Activated T-helper 2 cell treated with anti-CD3 and anti-CD28 coated beads, Interferon-gamma antibody, Interleukin-2, Interleukin-4, amounts not matched to agents 10 μg/mL and 5 μg/mL and 100 μg/mL, durations not matched to agents 14 hours and 24 hours and 36 hours (primary cell): Measurements from ENCODE around the gene FGD1. TPM values are rescaled to one million over a fixed set of nuclear protein-coding genes. Genes with fewer than 3 reads are reported as not detected.
A peak's percentile ranks its signal among the peaks of the same experiment; 100 is the strongest.

ENCODE experiments used
- DNase-seq: peaks from one replicate; pipeline ENCODE4 v3.0.0; 2021; ENCODE audit warnings: low spot score
- H3K27ac Mint-ChIP-seq: one replicate; pipeline ENCODE4 v1.8.0; 2021; ENCODE audit warnings: mixed read lengths
- H3K27me3 Mint-ChIP-seq: one replicate; pipeline ENCODE4 v1.8.0; 2021; ENCODE audit warnings: low read depth, mixed read lengths
- H3K36me3 Mint-ChIP-seq: one replicate; pipeline ENCODE4 v1.8.0; 2021; ENCODE audit warnings: low read depth, mixed read lengths
- H3K4me1 Mint-ChIP-seq: one replicate; pipeline ENCODE4 v1.8.0; 2021; ENCODE audit warnings: low read depth, mixed read lengths
- H3K4me3 Mint-ChIP-seq: one replicate; pipeline ENCODE4 v1.8.0; 2021; ENCODE audit warnings: low read depth, mild to moderate bottlenecking, moderate library complexity, mixed read lengths
- H3K9me3 Mint-ChIP-seq: one replicate; pipeline ENCODE4 v1.8.0; 2021; ENCODE audit warnings: mixed read lengths
- intact Hi-C: fragments of 100-400 bp; cut with micrococcal nuclease; formaldehyde crosslinking; loops from one replicate; pipeline ENCODE4 v1.15.1; 2023
- total RNA-seq: library from RNA; stranded (reverse); gene quantifications from 2 replicates; pipeline ENCODE4 v1.2.3, GENCODE V29; 2022

Gene FGD1
- total RNA-seq, 1 donor from 2014 or later = 0.11 TPM

- Mint-ChIP-seq H3K36me3 (peaks cover 21% of the 10 kb centered on the region), H3K9me3 (no peaks in the 10 kb centered on the region), H3K27ac (no peak overlapping the region), H3K27me3 (no peaks in the 10 kb centered on the region), H3K4me1 (no peaks in the 10 kb centered on the region), H3K4me3 (no peak overlapping the region)
- intact Hi-C loops = no loop called here
- DNase-seq = no peak
Measured at GRCh38 chrX:54447461-54447860, 48.6 kb downstream of the FGD1 start.

GRCh38 chrX:54446084-54446483 is 50.0 kb downstream of the FGD1 start:
- peaks cover 26% of the 10 kb centered on the region for H3K36me3 Mint-ChIP-seq
- intact Hi-C loops = no loop called here
- H3K27me3 Mint-ChIP-seq = no peaks in the 10 kb centered on the region
- H3K4me3 Mint-ChIP-seq = no peak overlapping the region
- DNase-seq = no peak
- H3K9me3 Mint-ChIP-seq = no peaks in the 10 kb centered on the region
- no peak overlapping the region for H3K27ac Mint-ChIP-seq
- H3K4me1 Mint-ChIP-seq = peaks cover 9% of the 10 kb centered on the region

GRCh38 chrX:54444752-54445151 is 51.3 kb downstream of the FGD1 start:
- Mint-ChIP-seq H3K4me3 (no peak overlapping the region), H3K4me1 (peaks cover 13% of the 10 kb centered on the region), H3K27ac (no peak overlapping the region), H3K9me3 (no peaks in the 10 kb centered on the region), H3K36me3 (peaks cover 26% of the 10 kb centered on the region), H3K27me3 (no peaks in the 10 kb centered on the region)
- intact Hi-C loops = loop anchor here (5.0 kb wide), 3 partner anchors 88 to 762 kb away; partner anchors contain the start of genes GNL3L and PHF8
- DNase-seq = no peak

GRCh38 chrX:54442790-54443189 is 53.2 kb downstream of the FGD1 start:
- Mint-ChIP-seq H3K27ac (no peak overlapping the region), H3K4me1 (peaks cover 13% of the 10 kb centered on the region), H3K27me3 (no peaks in the 10 kb centered on the region), H3K36me3 (peaks cover 26% of the 10 kb centered on the region), H3K9me3 (no peaks in the 10 kb centered on the region), H3K4me3 (no peak overlapping the region)
- intact Hi-C loops = loop anchor here (5.0 kb wide), 3 partner anchors 90 to 760 kb away; partner anchors contain the start of genes GNL3L and PHF8
- no peak for DNase-seq

GRCh38 chrX:54439960-54440871 is 55.8 kb downstream of the FGD1 start, which contains the start of gene TSR2:
Gene TSR2 (plus strand): TSS chrX:54440404. CDS start chrX:54440422, 18 bp downstream.
- Mint-ChIP-seq H3K27me3 (no peaks in the 10 kb centered on the region), H3K4me3 (peak within 1 kb of the TSS; percentile 96)
- intact Hi-C loops = loop anchor here (1.0 to 5.0 kb wide), 5 partner anchors 31 to 758 kb away; partner anchors contain the start of genes FAM120C, GNL3L and PHF8

GRCh38 chrX:54435121-54435520 is 60.9 kb downstream of the FGD1 start:
- Mint-ChIP-seq H3K27me3 (no peaks in the 10 kb centered on the region), H3K4me1 (peaks cover 3% of the 10 kb centered on the region), H3K36me3 (no peaks in the 10 kb centered on the region), H3K9me3 (no peaks in the 10 kb centered on the region), H3K27ac (no peak overlapping the region), H3K4me3 (no peak overlapping the region)
- intact Hi-C loops = no loop called here
- DNase-seq = no peak

More at GRCh38 chrX:54439960-54440871, 55.8 kb downstream of the FGD1 start, which contains the start of gene TSR2:
- Mint-ChIP-seq H3K27ac (peak within 1 kb of the TSS; percentile 87), H3K4me1 (peaks cover 13% of the 10 kb centered on the region), H3K36me3 (peaks cover 26% of the 10 kb centered on the region), H3K9me3 (no peaks in the 10 kb centered on the region)
- peak; percentile 72 for DNase-seq

GRCh38 chrX:54430519-54430918 is 65.5 kb downstream of the FGD1 start:
- DNase-seq = no peak
- Mint-ChIP-seq H3K9me3 (no peaks in the 10 kb centered on the region), H3K27ac (no peak overlapping the region)

GRCh38 chrX:54427837-54428424 is 68.1 kb downstream of the FGD1 start:
- H3K4me3 Mint-ChIP-seq = no peak overlapping the region
- no peak overlapping the region for H3K27ac Mint-ChIP-seq
- no peaks in the 10 kb centered on the region for H3K9me3 Mint-ChIP-seq
- no peak for DNase-seq
- H3K4me1 Mint-ChIP-seq = no peaks in the 10 kb centered on the region
- H3K36me3 Mint-ChIP-seq = no peaks in the 10 kb centered on the region
- peaks cover 6% of the 10 kb centered on the region for H3K27me3 Mint-ChIP-seq
- intact Hi-C loops = no loop called here

More at GRCh38 chrX:54430519-54430918, 65.5 kb downstream of the FGD1 start:
- intact Hi-C loops = no loop called here
- Mint-ChIP-seq H3K36me3 (no peaks in the 10 kb centered on the region), H3K4me3 (no peak overlapping the region), H3K4me1 (no peaks in the 10 kb centered on the region), H3K27me3 (peaks cover 6% of the 10 kb centered on the region)

- peaks cover 20% of the 10 kb centered on the region for H3K27me3 Mint-ChIP-seq
- intact Hi-C loops = no loop called here
- H3K27ac Mint-ChIP-seq = no peak overlapping the region
- H3K9me3 Mint-ChIP-seq = no peaks in the 10 kb centered on the region
- H3K4me1 Mint-ChIP-seq = no peaks in the 10 kb centered on the region
- no peaks in the 10 kb centered on the region for H3K36me3 Mint-ChIP-seq
- H3K4me3 Mint-ChIP-seq = no peak overlapping the region
- no peak for DNase-seq
Measured at GRCh38 chrX:54423161-54423888, 72.7 kb downstream of the FGD1 start.

GRCh38 chrX:54422168-54422567 is 73.9 kb downstream of the FGD1 start:
- no peak for DNase-seq
- H3K4me3 Mint-ChIP-seq = no peak overlapping the region
- intact Hi-C loops = no loop called here

GRCh38 chrX:54419559-54420302 is 76.3 kb downstream of the FGD1 start:
- peaks cover 8% of the 10 kb centered on the region for H3K4me1 Mint-ChIP-seq
- intact Hi-C loops = no loop called here
- no peak overlapping the region for H3K27ac Mint-ChIP-seq
- no peak for DNase-seq
- H3K36me3 Mint-ChIP-seq = no peaks in the 10 kb centered on the region
- H3K27me3 Mint-ChIP-seq = peaks cover 35% of the 10 kb centered on the region
- H3K9me3 Mint-ChIP-seq = no peaks in the 10 kb centered on the region
- H3K4me3 Mint-ChIP-seq = no peak overlapping the region

More at GRCh38 chrX:54422168-54422567, 73.9 kb downstream of the FGD1 start:
- H3K27ac Mint-ChIP-seq = no peak overlapping the region
- H3K36me3 Mint-ChIP-seq = no peaks in the 10 kb centered on the region
- no peaks in the 10 kb centered on the region for H3K9me3 Mint-ChIP-seq
- no peaks in the 10 kb centered on the region for H3K4me1 Mint-ChIP-seq
- peaks cover 26% of the 10 kb centered on the region for H3K27me3 Mint-ChIP-seq

- H3K4me1 Mint-ChIP-seq = peaks cover 8% of the 10 kb centered on the region
- no peak overlapping the region for H3K4me3 Mint-ChIP-seq
- intact Hi-C loops = no loop called here
- no peaks in the 10 kb centered on the region for H3K9me3 Mint-ChIP-seq
- peaks cover 50% of the 10 kb centered on the region for H3K27me3 Mint-ChIP-seq
- H3K27ac Mint-ChIP-seq = no peak overlapping the region
- H3K36me3 Mint-ChIP-seq = no peaks in the 10 kb centered on the region
- DNase-seq = no peak
Measured at GRCh38 chrX:54416965-54417364, 79.1 kb downstream of the FGD1 start.
